ENCODE measurements around the gene EPHB6. TPM values are rescaled to one million over a fixed set of nuclear protein-coding genes. Genes with fewer than 3 reads are reported as not detected.

The EPHB6 gene
- total RNA-seq, 4 donors from 2014 or later: 16.9 to 89.0 (median 45.7) TPM

DNA sequence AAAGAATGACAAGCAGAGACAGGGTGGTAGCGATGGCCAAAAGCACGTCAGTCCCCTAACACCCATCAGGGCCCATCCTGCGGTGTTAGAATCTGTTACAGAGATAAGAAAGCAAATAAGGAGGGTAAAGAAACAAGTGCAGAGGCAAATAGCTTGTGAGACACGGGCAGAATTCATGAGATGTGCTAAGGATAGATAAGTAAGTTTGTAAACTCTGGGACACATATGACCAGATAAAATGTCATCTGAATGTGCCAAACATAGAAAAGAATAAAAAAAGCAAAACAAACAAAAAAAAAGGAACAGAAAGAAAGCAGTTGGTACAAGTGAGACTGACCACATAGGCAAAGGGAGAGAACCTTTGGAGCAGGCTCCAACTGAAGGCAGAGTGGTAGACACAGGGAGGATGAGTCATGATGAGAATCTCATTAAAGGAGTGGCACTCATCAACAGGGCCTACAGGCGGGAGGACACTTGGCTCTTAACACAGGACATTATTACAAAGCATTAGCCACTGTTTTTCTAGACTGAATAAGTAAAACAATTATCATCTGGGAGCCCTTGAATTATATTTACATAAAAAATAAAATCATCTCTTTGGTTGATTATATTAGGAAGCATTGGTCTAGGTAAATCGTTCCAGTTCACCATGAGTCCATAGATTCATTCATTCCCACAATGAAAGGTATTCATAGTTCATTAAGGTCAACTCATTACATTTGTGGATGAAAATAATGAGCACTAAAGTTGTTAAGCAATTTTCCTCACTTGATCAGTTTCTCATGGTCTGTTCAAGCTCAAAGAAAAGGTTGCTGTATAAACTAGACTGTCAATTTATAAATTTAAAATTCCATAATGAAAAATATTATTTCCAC is 21.5 kb upstream of the EPHB6 start:
- no peak for TF ChIP-seq CTCF (IDR thresholded peaks at IDR 0.05)
- no peak for ATAC-seq (ENCODE audit: low FRiP score)

GRCh38 chr7:142835487-142835886 is 19.4 kb upstream of the EPHB6 start:
- ATAC-seq (ENCODE audit: low FRiP score): no peak
- TF ChIP-seq CTCF (IDR thresholded peaks at IDR 0.05): no peak
- DNase-seq (ENCODE audit: low spot score): no peak

More for the DNA sequence above, 21.5 kb upstream of the EPHB6 start:
- DNase-seq (ENCODE audit: low spot score): no peak

DNA sequence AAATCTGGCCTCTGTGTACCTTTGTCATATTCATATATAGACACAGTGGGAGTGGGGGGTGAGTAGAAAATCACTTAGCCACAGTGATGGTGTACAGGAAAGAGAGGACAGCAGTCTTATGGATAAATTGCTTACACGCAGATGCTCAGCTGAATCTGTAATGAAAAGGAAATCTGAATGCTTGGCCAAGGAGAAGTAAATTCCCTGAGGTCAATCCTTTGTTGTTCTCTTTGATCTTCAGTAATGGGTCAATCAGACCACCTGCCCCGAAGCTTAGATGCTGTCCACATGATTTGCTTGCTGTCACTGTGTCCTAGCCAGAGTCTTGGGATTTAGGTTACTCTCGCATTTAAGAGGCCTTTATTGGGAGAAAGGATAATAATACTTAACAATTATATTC is 18.4 kb upstream of the EPHB6 start:
- ATAC-seq (ENCODE audit: low FRiP score) (no peak), DNase-seq (ENCODE audit: low spot score) (no peak)

DNA sequence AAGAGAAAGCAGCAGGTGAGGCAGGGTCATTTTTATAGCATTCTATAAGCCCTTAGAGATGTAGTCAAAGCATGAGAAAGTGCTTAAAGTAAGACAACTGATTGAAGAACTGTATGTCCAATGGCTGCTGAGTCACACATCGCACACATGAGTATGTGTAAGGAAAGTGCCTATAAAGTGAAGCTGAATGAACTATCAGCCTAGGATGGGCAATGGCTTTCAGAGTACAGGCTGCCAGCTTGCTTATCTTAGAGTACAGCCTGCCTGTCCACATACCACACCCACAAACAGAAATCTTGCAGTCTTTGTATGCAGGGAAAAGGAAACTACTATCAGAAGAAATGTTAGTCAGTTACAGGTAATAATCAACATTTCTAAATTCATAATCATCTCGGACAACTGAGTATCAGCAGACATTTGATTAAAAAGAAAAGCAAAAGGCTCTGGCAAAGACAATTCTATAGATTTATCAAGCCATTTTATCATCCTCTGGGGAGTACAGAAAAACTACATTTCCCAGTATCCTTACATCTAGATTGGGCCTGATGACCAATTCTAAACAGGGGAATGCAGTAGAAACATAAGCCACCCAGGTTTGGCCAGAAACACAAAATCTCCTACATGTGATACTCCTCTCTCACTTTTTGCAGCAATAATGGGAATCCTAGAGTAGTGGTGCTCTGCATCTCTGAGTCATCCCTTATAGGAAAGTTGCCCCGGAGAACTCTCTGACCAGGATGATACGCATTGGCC is 16.2 kb upstream of the EPHB6 start:
- DNase-seq (ENCODE audit: low spot score): no peak
- peak; percentile 54 for ATAC-seq (ENCODE audit: low FRiP score)
- TF ChIP-seq CTCF (IDR thresholded peaks at IDR 0.05): no peak

More for the DNA sequence above, 18.4 kb upstream of the EPHB6 start:
- no peak for TF ChIP-seq CTCF (IDR thresholded peaks at IDR 0.05)

- no peak for TF ChIP-seq CTCF (IDR thresholded peaks at IDR 0.05)
- DNase-seq (ENCODE audit: low spot score): no peak
- ATAC-seq (ENCODE audit: low FRiP score): no peak
Measured at GRCh38 chr7:142842251-142842766, 12.6 kb upstream of the EPHB6 start.

- no peak for TF ChIP-seq CTCF (IDR thresholded peaks at IDR 0.05)
- DNase-seq (ENCODE audit: low spot score) (no peak), ATAC-seq (ENCODE audit: low FRiP score) (no peak)
Measured at GRCh38 chr7:142847353-142847752, 7.5 kb upstream of the EPHB6 start.
